Right renal pelvis (tissue), 4 donors: ENCODE data around the gene SSU72. TPM values are rescaled to one million over a fixed set of nuclear protein-coding genes. Genes with fewer than 3 reads are reported as not detected.
"Not testable (repeated sequence)": the region's sequence is repeated elsewhere in the genome, so short reads cannot be mapped to it uniquely, and the experiment has no call there.

Experiments
- DNase-seq, 4 donors: peaks; one replicate each; pipeline ENCODE4 v3.0.0-alpha.2; 2013; ENCODE audit warnings: low read depth in 4 of 4, low spot score in 3 of 4, missing footprints in 1 of 4
- polyA plus RNA-seq, 4 donors: library from polyadenylated mRNA; unstranded; fragments of 120-200 nt; gene quantifications; one replicate each; pipeline ENCODE4 v1.2.1, GENCODE V29; 2013; ENCODE audit not compliant: insufficient read length in 4 of 4

The SSU72 gene
- polyA plus RNA-seq, 4 donors: 86.8 to 95.0 (median 91.0) TPM

GRCh38 chr1:1562556-1563195, 12.0 kb downstream of the SSU72 start:
- no peak for DNase-seq

- no peak for DNase-seq
Measured at GRCh38 chr1:1561801-1562470, 12.7 kb downstream of the SSU72 start.

GRCh38 chr1:1560178-1560577, 14.5 kb downstream of the SSU72 start:
- DNase-seq: no peak

GRCh38 chr1:1559066-1559465, 15.6 kb downstream of the SSU72 start:
- no peak for DNase-seq

GRCh38 chr1:1558591-1558990, 16.1 kb downstream of the SSU72 start:
- no peak for DNase-seq

GRCh38 chr1:1557688-1558087, 17.0 kb downstream of the SSU72 start:
- DNase-seq: not testable (repeated sequence)

- DNase-seq: not testable (repeated sequence)
Measured at GRCh38 chr1:1556961-1557360, 17.7 kb downstream of the SSU72 start.

- DNase-seq: no peak
Measured at GRCh38 chr1:1556505-1556904, 18.2 kb downstream of the SSU72 start.

- DNase-seq: no peak
Measured at GRCh38 chr1:1554926-1555915, 19.4 kb downstream of the SSU72 start.

GRCh38 chr1:1554550-1554925, 20.1 kb downstream of the SSU72 start:
- DNase-seq: no peak

- DNase-seq: no peak
Measured at GRCh38 chr1:1553821-1554494, 20.7 kb downstream of the SSU72 start.

- DNase-seq: no peak
Measured at GRCh38 chr1:1552263-1552639, 22.4 kb downstream of the SSU72 start.

- DNase-seq: no peak
Measured at GRCh38 chr1:1551524-1552262, 23.0 kb downstream of the SSU72 start.

- no peak for DNase-seq
Measured at GRCh38 chr1:1550591-1551432, 23.9 kb downstream of the SSU72 start.

GRCh38 chr1:1550087-1550486, 24.6 kb downstream of the SSU72 start:
- no peak for DNase-seq

GRCh38 chr1:1548591-1548990, 26.1 kb downstream of the SSU72 start:
- no peak for DNase-seq

GRCh38 chr1:1547476-1547875, 27.2 kb downstream of the SSU72 start:
- no peak for DNase-seq

GRCh38 chr1:1547011-1547410, 27.7 kb downstream of the SSU72 start:
- DNase-seq: no peak
